Stimulated activated CD8-positive, alpha-beta memory T cell treated with anti-CD3 and anti-CD28 coated beads, Interleukin-7, amount 100 ng/mL, for 4 hours (primary cell): Measurements from ENCODE around the gene SFMBT2.
"Not testable (repeated sequence)": the region's sequence is repeated elsewhere in the genome, so short reads cannot be mapped to it uniquely, and the experiment has no call there.

Experiments
- DNase-seq, 2 donors: peaks; one replicate each; pipeline ENCODE4 v3.0.0-alpha.2; 2020; ENCODE audit warnings: low read depth in 2 of 2

The SFMBT2 gene

DNA sequence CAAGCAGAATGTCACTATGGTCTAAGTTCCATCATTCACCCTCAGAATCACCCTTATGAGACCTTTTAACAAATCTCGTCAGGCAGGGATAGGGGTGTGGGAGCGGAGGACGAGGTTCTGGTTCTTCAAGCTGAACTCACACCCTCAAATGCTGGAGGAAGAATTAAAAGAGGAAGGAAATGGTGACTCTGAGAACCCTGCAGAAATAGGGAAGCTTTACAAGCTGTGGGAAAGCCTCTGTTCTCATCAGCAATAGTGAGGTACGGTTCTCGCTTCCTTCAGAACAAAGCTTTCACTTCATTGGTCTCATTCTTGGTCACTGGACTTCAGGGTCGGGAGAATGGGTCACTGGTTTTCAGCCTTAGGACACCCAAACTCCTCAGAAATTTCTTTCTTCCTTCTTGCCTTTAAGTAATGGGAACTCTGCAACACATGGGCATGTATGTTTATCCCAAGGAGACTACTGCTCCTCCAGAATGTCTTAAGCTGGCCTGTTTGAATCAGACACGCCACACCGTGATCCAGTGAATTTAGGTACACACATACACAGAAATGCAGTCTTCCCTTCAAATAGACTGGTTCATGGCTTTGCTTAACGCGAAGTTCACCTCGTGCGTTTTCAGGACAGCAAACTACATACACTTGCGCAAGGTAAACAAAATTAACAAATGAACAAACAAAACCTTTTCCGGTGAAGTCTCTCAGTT is 226.0 kb downstream of the SFMBT2 start:
- DNase-seq: no peak

GRCh38 chr10:7184116-7184515 is 226.7 kb downstream of the SFMBT2 start:
- DNase-seq: not testable (repeated sequence)

- not testable (repeated sequence) for DNase-seq
Measured at GRCh38 chr10:7182327-7182726, 228.5 kb downstream of the SFMBT2 start.

- DNase-seq: no peak
Measured at GRCh38 chr10:7181420-7181819, 229.4 kb downstream of the SFMBT2 start.

GRCh38 chr10:7179536-7179935 is 231.3 kb downstream of the SFMBT2 start:
- no peak for DNase-seq

DNA sequence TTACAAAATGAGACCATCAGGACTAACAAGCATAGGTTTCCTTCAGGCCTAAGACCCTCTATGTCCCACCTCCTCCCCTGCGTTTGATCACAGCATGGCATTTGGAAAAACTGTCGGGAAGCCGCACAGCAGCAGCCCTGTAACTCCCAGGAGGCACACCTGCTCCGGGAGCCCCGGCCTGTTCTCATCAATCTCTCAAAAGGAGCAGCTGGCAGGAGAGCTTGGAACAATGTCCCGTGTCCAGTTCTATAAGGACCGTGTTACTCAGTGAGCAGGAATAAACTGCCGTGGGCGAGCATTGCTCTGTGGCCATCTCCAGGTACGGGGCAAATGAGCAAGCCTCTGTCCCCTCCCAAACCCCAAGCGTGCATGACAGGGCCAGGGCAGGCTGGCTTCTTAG is 236.9 kb downstream of the SFMBT2 start:
- DNase-seq: no peak

- no peak for DNase-seq
Measured at GRCh38 chr10:7171825-7172224, 239.0 kb downstream of the SFMBT2 start.

- DNase-seq: no peak
Measured at GRCh38 chr10:7170626-7171322, 240.1 kb downstream of the SFMBT2 start.

DNA sequence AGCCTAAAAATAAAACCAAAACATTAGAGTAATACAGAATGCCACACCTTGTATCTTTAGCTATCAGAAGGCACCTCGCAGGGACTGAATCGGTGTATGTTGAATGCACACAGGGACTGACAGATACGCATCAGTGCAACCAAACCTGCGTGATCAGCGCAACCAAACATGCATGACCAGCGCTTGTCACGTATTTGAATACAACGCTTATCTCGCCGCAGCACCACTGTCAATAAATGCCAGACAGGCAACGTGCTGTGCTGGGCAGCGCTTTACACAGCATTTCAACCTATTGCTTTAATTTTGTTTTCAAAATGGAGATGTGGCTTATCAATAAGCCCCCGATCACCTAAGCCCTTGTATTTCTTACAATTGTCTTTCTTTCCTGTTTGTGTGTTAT is 242.4 kb downstream of the SFMBT2 start:
- DNase-seq: no peak

- DNase-seq: no peak
Measured at GRCh38 chr10:7165500-7166177, 245.2 kb downstream of the SFMBT2 start.

GRCh38 chr10:7164955-7165354 is 245.9 kb downstream of the SFMBT2 start:
- DNase-seq: no peak

DNA sequence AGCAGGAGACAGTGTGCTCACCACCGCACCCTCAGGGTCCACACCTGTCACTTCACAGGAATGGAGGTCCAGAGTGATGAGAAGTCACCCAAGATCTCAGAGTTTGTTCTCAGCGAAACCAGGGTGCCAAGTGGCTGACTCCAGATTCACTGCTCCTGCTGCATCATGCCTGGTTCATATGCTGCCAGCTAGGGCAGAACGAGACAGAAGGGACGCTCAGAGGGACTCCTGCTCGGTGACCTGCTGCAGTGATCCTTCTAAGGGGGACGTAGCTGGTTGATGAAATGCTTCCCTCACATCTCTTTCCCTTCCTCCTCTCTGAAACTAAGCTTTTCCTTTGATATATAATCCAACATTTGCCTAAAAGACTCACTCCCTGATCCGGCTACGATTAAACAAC is 248.5 kb downstream of the SFMBT2 start:
- DNase-seq: no peak

DNA sequence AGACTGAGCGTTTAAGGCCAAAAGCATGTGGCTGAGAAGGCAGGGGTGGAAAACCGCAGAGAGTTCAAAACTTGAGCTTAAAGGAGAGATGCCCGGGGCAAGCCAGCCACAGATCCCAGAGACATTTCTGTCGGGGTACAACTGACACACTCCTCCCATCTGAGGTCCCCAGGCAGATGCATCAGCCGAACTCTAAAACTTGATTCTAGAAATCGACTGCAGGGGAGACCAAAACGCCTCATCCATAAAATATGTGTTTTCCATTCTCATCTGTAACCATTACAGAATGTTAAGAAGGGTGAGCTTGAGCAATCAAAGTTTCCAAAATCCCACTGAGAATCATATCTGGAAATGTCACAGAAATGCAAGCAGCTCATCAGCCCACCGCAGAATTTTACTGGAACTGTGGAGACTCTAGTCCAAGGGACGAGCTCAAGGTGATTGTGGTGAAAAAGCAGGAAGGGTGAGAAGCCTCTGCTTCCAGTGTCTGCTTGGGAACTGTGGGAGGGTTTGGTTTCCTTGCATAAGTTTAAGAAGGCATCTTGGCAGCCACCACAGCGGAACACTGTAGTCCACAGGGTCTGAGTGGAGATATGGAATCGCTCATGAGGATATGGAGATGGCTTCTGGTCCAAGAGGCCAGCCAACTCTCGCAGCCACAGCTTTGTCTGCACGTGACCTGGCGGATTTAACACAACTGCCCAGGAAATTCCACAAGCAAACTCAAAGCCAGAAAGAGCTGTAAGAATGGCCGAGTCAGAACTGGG is 249.2 kb downstream of the SFMBT2 start:
- no peak for DNase-seq

- no peak for DNase-seq
Measured at GRCh38 chr10:7159928-7160327, 250.9 kb downstream of the SFMBT2 start.

- DNase-seq: no peak
Measured at GRCh38 chr10:7159517-7159916, 251.3 kb downstream of the SFMBT2 start.

DNA sequence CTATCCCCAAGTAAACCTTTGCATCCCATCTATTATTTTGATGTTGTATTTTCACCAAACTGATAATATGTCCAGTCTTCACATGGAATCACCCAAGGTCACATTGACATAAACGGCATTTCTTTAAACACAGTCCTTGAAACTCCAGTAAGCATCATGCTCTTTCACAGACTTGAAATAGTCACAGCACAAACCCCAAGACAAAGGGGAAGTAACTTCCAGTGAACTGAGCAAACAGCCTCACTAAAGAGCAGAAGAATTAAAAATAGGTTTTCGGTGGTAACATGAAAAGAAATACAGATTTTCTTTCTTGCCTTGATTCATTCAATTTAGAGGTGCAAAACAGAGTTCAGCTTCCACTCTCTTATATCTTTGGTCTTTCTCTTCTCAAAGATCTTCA is 253.7 kb downstream of the SFMBT2 start:
- DNase-seq: no peak

DNA sequence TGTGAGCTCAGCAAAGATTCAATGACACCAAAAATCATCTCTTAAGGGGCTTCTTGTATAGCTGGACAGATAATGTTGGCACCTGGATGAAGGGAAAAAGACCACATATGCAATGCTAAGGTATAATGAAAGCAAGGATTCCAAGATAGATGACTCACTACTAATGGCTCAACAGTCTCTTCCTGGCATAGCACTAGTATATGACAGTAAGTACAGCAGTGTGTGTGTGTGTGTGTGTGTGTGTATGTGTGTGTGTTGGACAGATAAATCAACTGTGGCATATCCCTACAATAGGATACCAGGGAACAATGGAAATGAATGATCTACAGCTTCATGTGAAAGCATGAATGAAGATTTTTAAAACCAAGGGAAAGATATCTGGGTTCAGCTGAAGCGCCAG is 257.1 kb downstream of the SFMBT2 start:
- no peak for DNase-seq

DNA sequence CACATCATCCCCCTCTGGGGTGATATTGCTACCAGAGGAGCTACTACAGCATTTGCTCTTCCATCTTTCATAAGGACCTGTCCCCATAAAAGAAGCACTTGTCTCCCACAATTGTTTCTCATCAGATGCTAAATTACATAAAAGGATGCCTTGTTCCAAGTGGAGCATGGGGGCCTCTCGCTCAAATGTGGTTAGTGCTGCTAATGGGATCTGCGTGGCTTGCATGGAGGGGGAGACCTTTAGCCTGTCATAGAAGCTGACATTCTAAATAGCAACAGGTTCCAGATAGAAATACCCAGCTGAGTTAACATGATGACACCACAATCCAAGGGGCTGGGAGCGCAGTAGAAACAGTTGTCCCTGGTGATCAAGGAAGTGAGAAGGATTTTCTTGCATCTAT is 257.9 kb downstream of the SFMBT2 start:
- no peak for DNase-seq

- no peak for DNase-seq
Measured at GRCh38 chr10:7152341-7152740, 258.5 kb downstream of the SFMBT2 start.

DNA sequence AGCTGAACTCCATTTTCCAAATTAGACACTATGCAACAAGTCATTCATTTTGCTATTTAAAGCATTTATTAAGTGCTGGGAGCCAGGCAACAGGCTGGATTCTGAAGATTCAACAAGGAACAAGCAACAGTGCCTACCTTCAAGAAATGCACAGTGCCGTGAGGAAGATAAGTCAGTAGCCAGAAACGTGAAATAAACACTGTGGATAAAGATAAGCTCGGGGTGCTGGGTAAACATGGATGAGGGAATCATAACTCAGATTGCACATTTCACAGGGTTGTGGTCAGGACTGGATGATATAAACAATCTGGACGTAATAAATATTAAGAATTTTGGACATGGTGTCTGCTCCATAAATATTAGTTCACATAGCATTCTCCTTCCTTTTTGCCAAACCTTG is 259.3 kb downstream of the SFMBT2 start:
- DNase-seq: no peak

GRCh38 chr10:7150349-7150748 is 260.5 kb downstream of the SFMBT2 start:
- DNase-seq: no peak

DNA sequence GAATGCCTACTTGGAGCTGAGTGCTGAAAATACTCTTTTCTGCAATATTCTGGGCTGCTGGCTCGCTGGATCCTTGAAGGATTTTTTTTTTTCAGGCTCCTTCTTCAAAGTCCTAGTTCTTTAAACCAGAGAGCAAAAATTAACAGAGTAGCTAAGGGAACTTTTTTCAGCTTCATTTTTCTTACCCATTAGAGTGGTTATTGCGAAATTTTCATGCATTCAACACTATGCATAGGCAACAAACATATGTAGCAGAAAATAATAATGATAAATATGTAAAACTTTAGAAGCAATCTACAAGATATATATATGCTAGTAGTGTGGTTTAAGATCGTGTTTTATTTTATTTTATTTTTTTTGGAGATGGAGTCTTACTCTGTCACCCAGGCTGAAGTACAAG is 264.6 kb downstream of the SFMBT2 start:
- DNase-seq: no peak
